IPS-15b (cell line): ENCODE data around the gene SNRNP25.

ENCODE experiments used
- H3K27me3 ChIP-seq: one replicate; pipeline ENCODE4 v1.6.1; 2013; ENCODE audit warnings: low read length; ENCODE audit not compliant: control insufficient read depth, insufficient read depth
- H3K36me3 ChIP-seq: one replicate; pipeline ENCODE4 v1.6.1; 2013; ENCODE audit warnings: low read length; ENCODE audit not compliant: control insufficient read depth, insufficient read depth
- H3K4me1 ChIP-seq: one replicate; pipeline ENCODE4 v1.6.1; 2013; ENCODE audit warnings: mild to moderate bottlenecking, low read length; ENCODE audit not compliant: control insufficient read depth, insufficient read depth
- H3K4me3 ChIP-seq: one replicate; pipeline ENCODE4 v1.5.1; 2013; ENCODE audit warnings: low read depth, low read length
- H3K9ac ChIP-seq: one replicate; pipeline ENCODE4 v1.6.1; 2013; ENCODE audit warnings: low read depth, mild to moderate bottlenecking, low read length
- H3K9me3 ChIP-seq: one replicate; pipeline ENCODE4 v1.6.1; 2013; ENCODE audit warnings: mild to moderate bottlenecking, low read length; ENCODE audit not compliant: control insufficient read depth, insufficient read depth

Gene SNRNP25

GRCh38 chr16:77273-77806, 23.7 kb downstream of the SNRNP25 start:
- Histone ChIP-seq H3K9me3 (no peaks in the 10 kb centered on the region), H3K4me1 (peaks cover 16% of the 10 kb centered on the region), H3K27me3 (no peaks in the 10 kb centered on the region), H3K36me3 (peaks cover 12% of the 10 kb centered on the region), H3K4me3 (peak overlapping the region; percentile 43), H3K9ac (no peak overlapping the region)

DNA sequence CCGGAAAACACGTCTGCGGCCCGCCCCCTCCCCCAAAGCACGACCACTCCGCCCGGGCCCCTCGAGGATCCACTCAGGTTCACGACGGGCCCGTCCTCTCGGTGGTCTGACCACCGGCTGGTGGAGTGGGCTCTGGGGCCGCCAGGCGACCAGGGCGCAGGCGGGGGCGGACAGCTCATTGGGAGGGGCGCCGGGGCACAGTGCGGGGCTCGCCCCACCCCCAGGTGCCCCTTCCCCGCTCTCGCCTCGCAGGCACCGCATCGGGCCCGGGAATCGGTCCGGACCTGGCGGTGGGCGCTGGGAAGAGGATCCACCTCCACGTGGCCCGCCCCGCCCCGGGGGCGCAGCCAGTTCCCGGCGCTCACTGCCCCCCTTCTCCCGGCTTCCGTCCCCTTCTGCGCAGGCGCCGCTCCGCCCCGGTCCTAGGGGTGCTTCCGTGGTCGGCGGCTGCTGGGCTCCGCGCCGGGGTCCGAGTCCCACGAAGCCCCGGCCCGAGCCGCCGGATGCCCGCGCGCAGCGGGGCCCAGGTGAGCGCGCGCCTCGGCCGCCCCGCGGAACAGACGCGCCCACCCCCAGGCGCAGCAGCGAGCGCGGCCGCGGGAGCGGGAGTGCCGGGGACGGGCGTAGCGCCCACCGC, 24.3 kb downstream of the SNRNP25 start, which contains the start of gene MPG:
Gene MPG (plus strand): TSS at position 419 of the 637 bp plus-strand sequence. CDS start 85 bp downstream, at position 504.
- H3K9me3 ChIP-seq, result no peaks in the 10 kb centered on the region
- H3K4me1 ChIP-seq, result peaks cover 13% of the 10 kb centered on the region
- H3K4me3 ChIP-seq, result peak within 1 kb of the TSS; percentile 81
- no peaks in the 10 kb centered on the region for H3K27me3 ChIP-seq
- H3K9ac ChIP-seq, result peak within 1 kb of the TSS; percentile 70
- peaks cover 13% of the 10 kb centered on the region for H3K36me3 ChIP-seq

DNA sequence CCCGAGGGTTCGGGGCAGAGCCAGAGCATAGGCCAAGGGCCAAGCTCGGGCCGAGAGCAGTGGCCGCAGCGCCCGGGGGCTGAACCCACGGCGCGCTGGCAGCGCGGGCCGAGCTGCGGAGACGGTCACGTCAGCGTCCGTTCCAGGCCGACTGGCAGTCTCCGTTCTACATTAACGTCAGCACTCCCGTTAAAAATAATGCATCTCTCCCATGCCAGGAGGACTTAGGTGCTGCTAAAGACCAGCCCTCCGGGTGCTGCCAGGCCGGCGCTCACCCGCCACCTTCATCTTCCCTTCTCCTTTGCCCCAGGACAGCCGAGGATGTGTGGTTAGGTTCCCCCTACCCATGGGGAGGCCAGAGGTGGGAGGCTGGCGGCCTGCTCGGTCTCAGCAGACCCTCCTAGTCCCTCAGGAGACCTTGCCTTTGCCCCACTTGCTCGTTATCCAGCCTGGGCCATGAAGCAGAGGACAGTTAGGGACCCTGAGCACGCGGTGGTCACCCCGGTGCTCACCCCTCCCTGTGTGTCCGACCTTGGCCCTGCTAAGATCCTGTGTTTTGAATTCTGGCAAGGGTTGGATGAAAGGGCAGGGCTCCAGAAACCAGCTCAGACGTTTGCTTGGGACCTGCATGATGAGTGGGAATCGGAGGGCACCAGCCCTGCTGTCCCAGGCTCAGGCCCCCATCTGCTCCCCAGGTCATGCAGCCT, 25.0 kb downstream of the SNRNP25 start:
- no peaks in the 10 kb centered on the region for H3K9me3 ChIP-seq
- no peaks in the 10 kb centered on the region for H3K27me3 ChIP-seq
- H3K4me1 ChIP-seq, result peaks cover 12% of the 10 kb centered on the region
- H3K9ac ChIP-seq, result peak overlapping the region; percentile 70
- H3K4me3 ChIP-seq, result peak overlapping the region; percentile 81
- H3K36me3 ChIP-seq, result peaks cover 13% of the 10 kb centered on the region

GRCh38 chr16:79151-80054, 25.8 kb downstream of the SNRNP25 start:
- Histone ChIP-seq H3K4me3 (peak overlapping the region; percentile 81), H3K27me3 (no peaks in the 10 kb centered on the region), H3K9me3 (no peaks in the 10 kb centered on the region), H3K9ac (peak overlapping the region; percentile 70), H3K4me1 (peaks cover 10% of the 10 kb centered on the region), H3K36me3 (peaks cover 13% of the 10 kb centered on the region)

GRCh38 chr16:83060-83603, 29.5 kb downstream of the SNRNP25 start:
- no peak overlapping the region for H3K9ac ChIP-seq
- no peaks in the 10 kb centered on the region for H3K9me3 ChIP-seq
- no peak overlapping the region for H3K4me3 ChIP-seq
- H3K27me3 ChIP-seq, result no peaks in the 10 kb centered on the region
- peaks cover 34% of the 10 kb centered on the region for H3K36me3 ChIP-seq
- H3K4me1 ChIP-seq, result no peaks in the 10 kb centered on the region

GRCh38 chr16:83781-84615, 30.4 kb downstream of the SNRNP25 start:
- no peaks in the 10 kb centered on the region for H3K4me1 ChIP-seq
- H3K4me3 ChIP-seq, result no peak overlapping the region
- no peak overlapping the region for H3K9ac ChIP-seq
- peaks cover 31% of the 10 kb centered on the region for H3K36me3 ChIP-seq
- H3K9me3 ChIP-seq, result no peaks in the 10 kb centered on the region
- H3K27me3 ChIP-seq, result no peaks in the 10 kb centered on the region

- no peak overlapping the region for H3K4me3 ChIP-seq
- no peaks in the 10 kb centered on the region for H3K27me3 ChIP-seq
- H3K9me3 ChIP-seq, result no peaks in the 10 kb centered on the region
- H3K9ac ChIP-seq, result no peak overlapping the region
- peaks cover 30% of the 10 kb centered on the region for H3K36me3 ChIP-seq
- H3K4me1 ChIP-seq, result no peaks in the 10 kb centered on the region
Measured at GRCh38 chr16:84718-85406, 31.2 kb downstream of the SNRNP25 start.

DNA sequence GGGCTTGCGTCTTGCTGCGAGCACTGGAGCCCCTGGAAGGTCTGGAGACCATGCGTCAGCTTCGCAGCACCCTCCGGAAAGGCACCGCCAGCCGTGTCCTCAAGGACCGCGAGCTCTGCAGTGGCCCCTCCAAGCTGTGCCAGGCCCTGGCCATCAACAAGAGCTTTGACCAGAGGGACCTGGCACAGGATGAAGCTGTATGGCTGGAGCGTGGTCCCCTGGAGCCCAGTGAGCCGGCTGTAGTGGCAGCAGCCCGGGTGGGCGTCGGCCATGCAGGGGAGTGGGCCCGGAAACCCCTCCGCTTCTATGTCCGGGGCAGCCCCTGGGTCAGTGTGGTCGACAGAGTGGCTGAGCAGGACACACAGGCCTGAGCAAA, 31.8 kb downstream of the SNRNP25 start:
- no peak overlapping the region for H3K4me3 ChIP-seq
- no peaks in the 10 kb centered on the region for H3K9me3 ChIP-seq
- H3K36me3 ChIP-seq, result peaks cover 34% of the 10 kb centered on the region
- H3K9ac ChIP-seq, result no peak overlapping the region
- no peaks in the 10 kb centered on the region for H3K27me3 ChIP-seq
- H3K4me1 ChIP-seq, result no peaks in the 10 kb centered on the region

DNA sequence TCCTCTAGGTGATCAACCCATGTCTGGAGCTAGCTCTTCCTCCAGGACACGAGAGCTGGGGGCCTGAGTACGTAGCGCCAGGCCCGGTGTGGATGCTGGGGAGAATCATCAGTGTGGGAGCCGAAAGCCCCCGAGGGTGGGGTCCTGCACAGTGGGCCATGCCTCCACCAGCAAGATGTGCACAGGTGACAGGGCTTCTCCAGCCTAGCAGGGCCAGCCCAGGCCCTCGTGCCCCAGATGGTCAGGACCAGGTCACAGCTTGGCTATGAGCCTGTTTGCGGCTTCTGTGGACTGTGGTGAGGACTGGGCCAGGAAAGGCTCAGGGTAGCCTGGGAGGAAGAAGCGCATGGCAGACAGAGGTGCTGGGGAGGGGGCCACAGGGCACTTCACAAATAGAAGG, 32.2 kb downstream of the SNRNP25 start:
- no peaks in the 10 kb centered on the region for H3K27me3 ChIP-seq
- no peak overlapping the region for H3K4me3 ChIP-seq
- no peaks in the 10 kb centered on the region for H3K4me1 ChIP-seq
- H3K36me3 ChIP-seq, result peaks cover 34% of the 10 kb centered on the region
- no peak overlapping the region for H3K9ac ChIP-seq
- H3K9me3 ChIP-seq, result no peaks in the 10 kb centered on the region

DNA sequence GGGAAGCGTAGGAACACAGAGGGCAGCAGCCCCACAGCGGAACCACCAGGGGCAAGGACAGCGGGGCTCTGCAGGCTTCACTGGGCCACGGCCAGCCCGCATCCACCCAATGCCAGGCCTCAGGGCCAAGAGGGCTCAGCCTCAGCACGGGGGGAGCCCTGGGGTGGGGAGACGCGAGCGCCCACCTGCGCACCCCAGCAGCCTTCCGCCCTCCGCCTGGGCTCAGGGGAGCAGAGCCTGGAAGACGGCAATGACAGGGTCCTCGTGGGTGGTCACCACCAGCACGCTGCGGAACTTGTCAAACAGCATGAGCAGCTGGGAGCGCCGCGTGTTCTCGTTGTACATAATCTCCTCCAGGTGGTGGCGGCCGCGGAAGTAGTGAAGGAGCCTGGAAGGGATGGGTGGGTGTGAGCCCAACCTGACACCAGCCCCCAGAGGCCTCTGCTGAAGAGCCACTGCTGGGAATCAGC, 32.9 kb downstream of the SNRNP25 start:
- H3K9me3 ChIP-seq, result no peaks in the 10 kb centered on the region
- H3K4me1 ChIP-seq, result no peaks in the 10 kb centered on the region
- peaks cover 33% of the 10 kb centered on the region for H3K36me3 ChIP-seq
- no peak overlapping the region for H3K4me3 ChIP-seq
- no peaks in the 10 kb centered on the region for H3K27me3 ChIP-seq
- no peak overlapping the region for H3K9ac ChIP-seq
